H9 (cell line): Measurements from ENCODE around the gene CRY1. TPM values are rescaled to one million over a fixed set of nuclear protein-coding genes. Genes with fewer than 3 reads are reported as not detected.

Source experiments
- DNase-seq: peaks from one replicate; pipeline ENCODE4 v3.0.0-alpha.2; 2017
- H2AFZ ChIP-seq: one replicate; pipeline ENCODE4 v1.6.1; 2013; ENCODE audit warnings: mild to moderate bottlenecking, low read length, control low read depth, moderate library complexity
- H2AK5ac ChIP-seq: 2 replicates; pipeline ENCODE4 v1.6.1; 2013; ENCODE audit warnings: low read length, control low read depth, mixed read lengths; ENCODE audit not compliant: insufficient read length
- H2BK120ac ChIP-seq: one replicate; pipeline ENCODE4 v1.6.1; 2013; ENCODE audit warnings: low read depth, mild to moderate bottlenecking, low read length, control low read depth, inconsistent platforms; ENCODE audit not compliant: poor library complexity, severe bottlenecking
- H2BK12ac ChIP-seq: 2 replicates; pipeline ENCODE4 v1.6.1; 2013; ENCODE audit warnings: low read length, control low read depth, mixed read lengths, low read depth; ENCODE audit not compliant: insufficient read length
- H2BK15ac ChIP-seq: 2 replicates; pipeline ENCODE4 v1.6.1; 2013; ENCODE audit warnings: low read depth, low read length, control low read depth
- H2BK20ac ChIP-seq: one replicate; pipeline ENCODE4 v1.6.1; 2013; ENCODE audit warnings: low read depth, mild to moderate bottlenecking, low read length, control low read depth, inconsistent platforms; ENCODE audit not compliant: poor library complexity, severe bottlenecking
- H2BK5ac ChIP-seq: 2 replicates; pipeline ENCODE4 v1.6.1; 2013; ENCODE audit warnings: low read length, control low read depth, mixed read lengths; ENCODE audit not compliant: insufficient read length
- H3K14ac ChIP-seq: 2 replicates; pipeline ENCODE4 v1.6.1; 2013; ENCODE audit warnings: low read length, control low read depth; ENCODE audit not compliant: insufficient read depth
- H3K18ac ChIP-seq: 2 replicates; pipeline ENCODE4 v1.6.1; 2013; ENCODE audit warnings: low read depth, mild to moderate bottlenecking, mixed read lengths, low read length, control low read depth; ENCODE audit not compliant: insufficient read length
- H3K23ac ChIP-seq: 2 replicates; pipeline ENCODE4 v1.6.1; 2013; ENCODE audit warnings: low read length, control low read depth, mixed read lengths, low read depth; ENCODE audit not compliant: insufficient read length
- H3K23me2 ChIP-seq: 2 replicates; pipeline ENCODE4 v1.6.1; 2013; ENCODE audit warnings: low read depth, mild to moderate bottlenecking, mixed read lengths, low read length, control low read depth; ENCODE audit not compliant: insufficient read length, poor library complexity, severe bottlenecking
- H3K27ac ChIP-seq: 2 replicates; pipeline ENCODE4 v1.5.1; 2013; ENCODE audit warnings: low read length, control low read depth, mixed read lengths, low read depth; ENCODE audit not compliant: insufficient read length
- H3K27me3 ChIP-seq: 2 replicates; pipeline ENCODE4 v1.6.1; 2013; ENCODE audit warnings: low read length, control low read depth, inconsistent platforms; ENCODE audit not compliant: insufficient read depth
- H3K4ac ChIP-seq: 2 replicates; pipeline ENCODE4 v1.6.1; 2013; ENCODE audit warnings: low read depth, mild to moderate bottlenecking, control low read depth, inconsistent platforms, low read length, moderate library complexity
- H3K4me1 ChIP-seq: 2 replicates; pipeline ENCODE4 v1.6.1; 2013; ENCODE audit warnings: low read length, control low read depth, inconsistent platforms; ENCODE audit not compliant: insufficient read depth
- H3K4me2 ChIP-seq: 2 replicates; pipeline ENCODE4 v1.6.1; 2013; ENCODE audit warnings: low read length, control low read depth, mixed read lengths; ENCODE audit not compliant: insufficient read length, insufficient read depth
- H3K56ac ChIP-seq: 2 replicates; pipeline ENCODE4 v1.6.1; 2013; ENCODE audit warnings: low read depth, mild to moderate bottlenecking, mixed read lengths, low read length, control low read depth; ENCODE audit not compliant: insufficient read length
- H3K79me1 ChIP-seq: 2 replicates; pipeline ENCODE4 v1.6.1; 2013; ENCODE audit warnings: low read depth, mild to moderate bottlenecking, moderate library complexity, low read length, control low read depth, inconsistent platforms; ENCODE audit not compliant: insufficient read depth, poor library complexity, severe bottlenecking
- H3K79me2 ChIP-seq: 2 replicates; pipeline ENCODE4 v1.6.1; 2013; ENCODE audit warnings: low read length, control low read depth, inconsistent platforms; ENCODE audit not compliant: insufficient read depth
- H3K9ac ChIP-seq: 2 replicates; pipeline ENCODE4 v1.6.1; 2013; ENCODE audit warnings: low read length, control low read depth, mixed read lengths; ENCODE audit not compliant: insufficient read length; ENCODE audit errors: extremely low read depth
- H3K9me3 ChIP-seq: one replicate; pipeline ENCODE4 v1.6.1; 2013; ENCODE audit warnings: low read depth, low read length, inconsistent platforms; ENCODE audit not compliant: control insufficient read depth
- H3T11ph ChIP-seq: one replicate; pipeline ENCODE4 v1.6.1; 2013; ENCODE audit warnings: mild to moderate bottlenecking, low read length, control low read depth, inconsistent platforms
- H4K20me1 ChIP-seq: one replicate; pipeline ENCODE4 v1.6.1; 2013; ENCODE audit not compliant: control insufficient read depth, insufficient read length, insufficient read depth
- H4K5ac ChIP-seq: 2 replicates; pipeline ENCODE4 v1.6.1; 2013; ENCODE audit warnings: low read depth, mild to moderate bottlenecking, mixed read lengths, low read length, control low read depth; ENCODE audit not compliant: insufficient read length
- H4K8ac ChIP-seq: replicated peaks from 2 replicates; pipeline ENCODE4 v1.6.1; 2013; ENCODE audit warnings: low read length, control low read depth, mixed read lengths, low read depth; ENCODE audit not compliant: insufficient read length
- H4K91ac ChIP-seq: 2 replicates; pipeline ENCODE4 v1.6.1; 2013; ENCODE audit warnings: low read depth, mild to moderate bottlenecking, moderate library complexity, mixed read lengths, low read length, control low read depth; ENCODE audit not compliant: insufficient read length
- H3K27ac Mint-ChIP-seq, 3 experiments: 2 replicates in 2 of 3; 3 replicates in 1 of 3; pipeline ENCODE4 v1.8.0; 2020 to 2021; ENCODE audit warnings: mixed read lengths in 3 of 3, mild to moderate bottlenecking in 1 of 3, moderate library complexity in 1 of 3
- H3K27me3 Mint-ChIP-seq: 2 replicates; pipeline ENCODE4 v1.8.0; 2021; ENCODE audit warnings: low read depth, mild to moderate bottlenecking, moderate library complexity, mixed read lengths
- H3K36me3 Mint-ChIP-seq, 3 experiments: 2 replicates in 2 of 3; 3 replicates in 1 of 3; pipeline ENCODE4 v1.8.0; 2020 to 2021; ENCODE audit warnings: low read depth in 3 of 3, mixed read lengths in 3 of 3; ENCODE audit not compliant: insufficient read depth in 1 of 3
- H3K4me1 Mint-ChIP-seq, 2 experiments: 2 replicates each; pipeline ENCODE4 v1.8.0; 2020; ENCODE audit warnings: mixed read lengths in 2 of 2
- H3K4me3 Mint-ChIP-seq, 2 experiments: 2 replicates in 1 of 2; 3 replicates in 1 of 2; pipeline ENCODE4 v1.8.0; 2020 to 2021; ENCODE audit warnings: mild to moderate bottlenecking in 2 of 2, mixed read lengths in 2 of 2, moderate library complexity in 1 of 2
- H3K9me3 Mint-ChIP-seq, 2 experiments: 2 replicates in 1 of 2; 3 replicates in 1 of 2; pipeline ENCODE4 v1.8.0; 2020; ENCODE audit warnings: mild to moderate bottlenecking in 2 of 2, mixed read lengths in 2 of 2, moderate library complexity in 1 of 2
- WGBS: extraction: QIAGEN DNeasy Blood & Tissue Kit; methylation state at CpG from one replicate; pipeline ENCODE4 v1.1.7; 2013; ENCODE audit warnings: missing lambda C conversion rate, low lambda C conversion rate, mixed read lengths; ENCODE audit not compliant: insufficient read length; ENCODE audit errors: extremely low coverage; 5-methylcytosine and 5-hydroxymethylcytosine counted together
- total RNA-seq: library from RNA; stranded (reverse); gene quantifications from 2 replicates; pipeline ENCODE4 v1.2.1, GENCODE V29; 2021
- TF ChIP-seq, protein P1 (sequence below): fragments of 200-600 bp; sonication (generic); conservative IDR thresholded peaks from 3 replicates; pipeline ENCODE4 v1.8.0; 2021; ENCODE audit warnings: antibody characterized with exemption, mild to moderate bottlenecking

The CRY1 gene
- total RNA-seq, 1 experiment from 2014 or later = 23.5 TPM

DNA sequence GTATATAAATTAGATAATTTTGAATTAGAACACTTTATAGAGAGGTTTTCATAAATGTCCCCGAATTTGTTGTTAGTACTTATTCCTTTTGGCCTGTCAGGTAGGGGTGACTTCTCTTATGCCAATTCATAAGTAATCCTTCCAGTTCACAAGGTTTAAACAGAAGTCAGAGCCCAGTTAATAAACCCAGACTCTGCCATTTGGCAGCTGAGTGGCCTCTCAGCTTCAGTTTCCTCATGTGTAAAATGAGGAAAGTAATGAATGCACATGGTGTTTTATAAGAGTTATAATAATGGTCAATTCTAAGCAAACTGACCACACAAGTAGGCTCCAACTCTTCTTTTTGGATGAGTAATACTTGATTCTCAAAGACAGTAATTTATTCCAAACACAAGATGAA lies 116.7 kb downstream of the CRY1 start:
- H3T11ph ChIP-seq = no peak overlapping the region
- no peak overlapping the region for H4K5ac ChIP-seq
- H2BK120ac ChIP-seq = no peak overlapping the region
- no peak overlapping the region for H3K14ac ChIP-seq
- no peak overlapping the region for H3K27ac Mint-ChIP-seq
- no peak overlapping the region for H2BK5ac ChIP-seq
- H3K4me2 ChIP-seq = no peak overlapping the region
- H3K27ac ChIP-seq = no peak overlapping the region
- no peak overlapping the region for H3K18ac ChIP-seq
- H3K9me3 ChIP-seq = no peaks in the 10 kb centered on the region
- no peak overlapping the region for H2BK12ac ChIP-seq
- 0 out of 2 replicates have a peak, but pooled peaks cover 2% of the 10 kb centered on the region for H3K79me2 ChIP-seq
- H3K4ac ChIP-seq = no peak overlapping the region
- H3K23me2 ChIP-seq = no peaks in the 10 kb centered on the region
- no peaks in the 10 kb centered on the region for H3K4me1 ChIP-seq
- no peak overlapping the region for H2BK15ac ChIP-seq
- no peaks in the 10 kb centered on the region for H3K27me3 ChIP-seq
- TF ChIP-seq, protein P1, sequence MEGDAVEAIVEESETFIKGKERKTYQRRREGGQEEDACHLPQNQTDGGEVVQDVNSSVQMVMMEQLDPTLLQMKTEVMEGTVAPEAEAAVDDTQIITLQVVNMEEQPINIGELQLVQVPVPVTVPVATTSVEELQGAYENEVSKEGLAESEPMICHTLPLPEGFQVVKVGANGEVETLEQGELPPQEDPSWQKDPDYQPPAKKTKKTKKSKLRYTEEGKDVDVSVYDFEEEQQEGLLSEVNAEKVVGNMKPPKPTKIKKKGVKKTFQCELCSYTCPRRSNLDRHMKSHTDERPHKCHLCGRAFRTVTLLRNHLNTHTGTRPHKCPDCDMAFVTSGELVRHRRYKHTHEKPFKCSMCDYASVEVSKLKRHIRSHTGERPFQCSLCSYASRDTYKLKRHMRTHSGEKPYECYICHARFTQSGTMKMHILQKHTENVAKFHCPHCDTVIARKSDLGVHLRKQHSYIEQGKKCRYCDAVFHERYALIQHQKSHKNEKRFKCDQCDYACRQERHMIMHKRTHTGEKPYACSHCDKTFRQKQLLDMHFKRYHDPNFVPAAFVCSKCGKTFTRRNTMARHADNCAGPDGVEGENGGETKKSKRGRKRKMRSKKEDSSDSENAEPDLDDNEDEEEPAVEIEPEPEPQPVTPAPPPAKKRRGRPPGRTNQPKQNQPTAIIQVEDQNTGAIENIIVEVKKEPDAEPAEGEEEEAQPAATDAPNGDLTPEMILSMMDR = no peak
- H3K9me3 Mint-ChIP-seq = no peaks in the 10 kb centered on the region
- H2BK20ac ChIP-seq = no peak overlapping the region
- no peak overlapping the region for H3K56ac ChIP-seq
- H3K23ac ChIP-seq = no peak overlapping the region
- no peaks in the 10 kb centered on the region for H4K20me1 ChIP-seq
- no peaks in the 10 kb centered on the region for H3K27me3 Mint-ChIP-seq
- H2AFZ ChIP-seq = no peak overlapping the region
- 0 out of 7 replicates have a peak, but pooled peaks cover 0 to 3% (median 0%) of the 10 kb centered on the region in 3 experiments for H3K36me3 Mint-ChIP-seq
- H3K4me1 Mint-ChIP-seq = no peaks in the 10 kb centered on the region
- H3K9ac ChIP-seq = no peak overlapping the region
- H4K91ac ChIP-seq = no peak overlapping the region
- H3K4me3 Mint-ChIP-seq = no peak overlapping the region
- H3K79me1 ChIP-seq = no peaks in the 10 kb centered on the region
- WGBS = no CpG with 5 or more reads among the region's 1 CpG
- DNase-seq = no peak
- no peak overlapping the region for H4K8ac ChIP-seq
- H2AK5ac ChIP-seq = no peak overlapping the region
